ENCODE measurements around the gene CXXC5.
"Not testable (repeated sequence)": the region's sequence is repeated elsewhere in the genome, so short reads cannot be mapped to it uniquely, and the experiment has no call there.

DNA sequence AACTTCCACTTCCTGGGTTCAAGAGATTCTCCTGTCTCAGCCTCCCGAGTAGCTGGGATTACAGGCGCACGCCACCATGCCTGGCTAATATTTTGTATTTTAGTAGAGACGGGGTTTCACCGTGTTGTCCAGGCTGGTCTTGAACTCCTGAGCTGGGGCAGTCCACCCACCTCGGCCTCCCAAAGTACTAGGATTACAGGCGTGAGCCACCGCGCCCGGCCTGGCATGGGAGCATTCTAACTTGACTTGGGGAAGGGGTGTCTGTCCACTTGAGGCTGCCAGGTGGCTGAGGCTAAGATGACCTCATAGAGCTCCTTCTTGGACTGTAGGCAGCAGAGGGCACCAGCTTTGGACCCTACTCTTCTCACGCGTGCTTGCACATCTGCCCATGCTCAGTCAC is 65.7 kb downstream of the CXXC5 start:
- TF ChIP-seq, protein P1, sequence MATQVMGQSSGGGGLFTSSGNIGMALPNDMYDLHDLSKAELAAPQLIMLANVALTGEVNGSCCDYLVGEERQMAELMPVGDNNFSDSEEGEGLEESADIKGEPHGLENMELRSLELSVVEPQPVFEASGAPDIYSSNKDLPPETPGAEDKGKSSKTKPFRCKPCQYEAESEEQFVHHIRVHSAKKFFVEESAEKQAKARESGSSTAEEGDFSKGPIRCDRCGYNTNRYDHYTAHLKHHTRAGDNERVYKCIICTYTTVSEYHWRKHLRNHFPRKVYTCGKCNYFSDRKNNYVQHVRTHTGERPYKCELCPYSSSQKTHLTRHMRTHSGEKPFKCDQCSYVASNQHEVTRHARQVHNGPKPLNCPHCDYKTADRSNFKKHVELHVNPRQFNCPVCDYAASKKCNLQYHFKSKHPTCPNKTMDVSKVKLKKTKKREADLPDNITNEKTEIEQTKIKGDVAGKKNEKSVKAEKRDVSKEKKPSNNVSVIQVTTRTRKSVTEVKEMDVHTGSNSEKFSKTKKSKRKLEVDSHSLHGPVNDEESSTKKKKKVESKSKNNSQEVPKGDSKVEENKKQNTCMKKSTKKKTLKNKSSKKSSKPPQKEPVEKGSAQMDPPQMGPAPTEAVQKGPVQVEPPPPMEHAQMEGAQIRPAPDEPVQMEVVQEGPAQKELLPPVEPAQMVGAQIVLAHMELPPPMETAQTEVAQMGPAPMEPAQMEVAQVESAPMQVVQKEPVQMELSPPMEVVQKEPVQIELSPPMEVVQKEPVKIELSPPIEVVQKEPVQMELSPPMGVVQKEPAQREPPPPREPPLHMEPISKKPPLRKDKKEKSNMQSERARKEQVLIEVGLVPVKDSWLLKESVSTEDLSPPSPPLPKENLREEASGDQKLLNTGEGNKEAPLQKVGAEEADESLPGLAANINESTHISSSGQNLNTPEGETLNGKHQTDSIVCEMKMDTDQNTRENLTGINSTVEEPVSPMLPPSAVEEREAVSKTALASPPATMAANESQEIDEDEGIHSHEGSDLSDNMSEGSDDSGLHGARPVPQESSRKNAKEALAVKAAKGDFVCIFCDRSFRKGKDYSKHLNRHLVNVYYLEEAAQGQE (IDR thresholded peaks at IDR 0.05; ENCODE audit: low read depth, low read length), result not testable (repeated sequence)
- TF ChIP-seq EP300 (IDR thresholded peaks at IDR 0.05; ENCODE audit: borderline replicate concordance in 1 of 2, low read depth in 1 of 2, low read length in 1 of 2); YY1 (IDR thresholded peaks at IDR 0.05; ENCODE audit: low read depth); POLR2AphosphoS5 (IDR thresholded peaks at IDR 0.05; ENCODE audit: low read depth, low read length); RAD21 (IDR thresholded peaks at IDR 0.05; ENCODE audit: low read length); TAF1 (IDR thresholded peaks at IDR 0.05; ENCODE audit: borderline replicate concordance, low read depth, low read length); JUND (IDR thresholded peaks at IDR 0.05); SIN3A (IDR thresholded peaks at IDR 0.05; ENCODE audit: borderline replicate concordance, low read depth, low read length); ELF1 (IDR thresholded peaks at IDR 0.05); NFIC (IDR thresholded peaks at IDR 0.05; ENCODE audit: borderline replicate concordance): not testable (repeated sequence)
- TF ChIP-seq, protein P2, sequence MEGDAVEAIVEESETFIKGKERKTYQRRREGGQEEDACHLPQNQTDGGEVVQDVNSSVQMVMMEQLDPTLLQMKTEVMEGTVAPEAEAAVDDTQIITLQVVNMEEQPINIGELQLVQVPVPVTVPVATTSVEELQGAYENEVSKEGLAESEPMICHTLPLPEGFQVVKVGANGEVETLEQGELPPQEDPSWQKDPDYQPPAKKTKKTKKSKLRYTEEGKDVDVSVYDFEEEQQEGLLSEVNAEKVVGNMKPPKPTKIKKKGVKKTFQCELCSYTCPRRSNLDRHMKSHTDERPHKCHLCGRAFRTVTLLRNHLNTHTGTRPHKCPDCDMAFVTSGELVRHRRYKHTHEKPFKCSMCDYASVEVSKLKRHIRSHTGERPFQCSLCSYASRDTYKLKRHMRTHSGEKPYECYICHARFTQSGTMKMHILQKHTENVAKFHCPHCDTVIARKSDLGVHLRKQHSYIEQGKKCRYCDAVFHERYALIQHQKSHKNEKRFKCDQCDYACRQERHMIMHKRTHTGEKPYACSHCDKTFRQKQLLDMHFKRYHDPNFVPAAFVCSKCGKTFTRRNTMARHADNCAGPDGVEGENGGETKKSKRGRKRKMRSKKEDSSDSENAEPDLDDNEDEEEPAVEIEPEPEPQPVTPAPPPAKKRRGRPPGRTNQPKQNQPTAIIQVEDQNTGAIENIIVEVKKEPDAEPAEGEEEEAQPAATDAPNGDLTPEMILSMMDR (IDR thresholded peaks at IDR 0.05), result not testable (repeated sequence)
- TF ChIP-seq, protein P3, sequence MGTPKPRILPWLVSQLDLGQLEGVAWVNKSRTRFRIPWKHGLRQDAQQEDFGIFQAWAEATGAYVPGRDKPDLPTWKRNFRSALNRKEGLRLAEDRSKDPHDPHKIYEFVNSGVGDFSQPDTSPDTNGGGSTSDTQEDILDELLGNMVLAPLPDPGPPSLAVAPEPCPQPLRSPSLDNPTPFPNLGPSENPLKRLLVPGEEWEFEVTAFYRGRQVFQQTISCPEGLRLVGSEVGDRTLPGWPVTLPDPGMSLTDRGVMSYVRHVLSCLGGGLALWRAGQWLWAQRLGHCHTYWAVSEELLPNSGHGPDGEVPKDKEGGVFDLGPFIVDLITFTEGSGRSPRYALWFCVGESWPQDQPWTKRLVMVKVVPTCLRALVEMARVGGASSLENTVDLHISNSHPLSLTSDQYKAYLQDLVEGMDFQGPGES (IDR thresholded peaks at IDR 0.05; ENCODE audit: low read depth, low read length), result not testable (repeated sequence)
